ENCODE results near the gene LDLRAD4.

LDLRAD4 gene

GRCh38 chr18:13555192-13555591 is 336.6 kb downstream of the LDLRAD4 start:
- H3K4me3 ChIP-seq (ENCODE audit: low read depth in 1 of 2, low read length in 2 of 2), result no peak overlapping the region
- no peak overlapping the region for H3K27ac ChIP-seq (ENCODE audit: low read depth, low read length)
- H3K9me3 ChIP-seq (ENCODE audit: control insufficient read depth in 1 of 2, low read length in 2 of 2), result no peaks in the 10 kb centered on the region
- H3K4me1 ChIP-seq (ENCODE audit: control insufficient read depth in 1 of 2, insufficient read depth in 2 of 2, low read length in 2 of 2), result peaks cover 0 to 5% of the 10 kb centered on the region in 2 donors
- no peak overlapping the region for H3K9ac ChIP-seq (ENCODE audit: low read depth in 1 of 2, low read length in 2 of 2)
- H3K36me3 ChIP-seq (ENCODE audit: control insufficient read depth in 1 of 2, insufficient read depth in 2 of 2, low read length in 2 of 2), result no peaks in the 10 kb centered on the region
- H3K27me3 ChIP-seq (ENCODE audit: control insufficient read depth in 1 of 2, insufficient read depth in 2 of 2, low read length in 2 of 2), result no peaks in the 10 kb centered on the region

GRCh38 chr18:13555865-13556264 is 337.3 kb downstream of the LDLRAD4 start:
- Histone ChIP-seq H3K4me3 (ENCODE audit: low read depth in 1 of 2, low read length in 2 of 2) (no peak overlapping the region), H3K9ac (ENCODE audit: low read depth in 1 of 2, low read length in 2 of 2) (no peak overlapping the region), H3K36me3 (ENCODE audit: control insufficient read depth in 1 of 2, insufficient read depth in 2 of 2, low read length in 2 of 2) (no peaks in the 10 kb centered on the region), H3K4me1 (ENCODE audit: control insufficient read depth in 1 of 2, insufficient read depth in 2 of 2, low read length in 2 of 2) (peaks cover 0 to 5% of the 10 kb centered on the region in 2 donors), H3K9me3 (ENCODE audit: control insufficient read depth in 1 of 2, low read length in 2 of 2) (no peaks in the 10 kb centered on the region), H3K27me3 (ENCODE audit: control insufficient read depth in 1 of 2, insufficient read depth in 2 of 2, low read length in 2 of 2) (no peaks in the 10 kb centered on the region), H3K27ac (ENCODE audit: low read depth, low read length) (no peak overlapping the region)

GRCh38 chr18:13556502-13556901 is 337.9 kb downstream of the LDLRAD4 start:
- Histone ChIP-seq H3K9me3 (ENCODE audit: control insufficient read depth in 1 of 2, low read length in 2 of 2) (no peaks in the 10 kb centered on the region), H3K27ac (ENCODE audit: low read depth, low read length) (no peak overlapping the region)

DNA sequence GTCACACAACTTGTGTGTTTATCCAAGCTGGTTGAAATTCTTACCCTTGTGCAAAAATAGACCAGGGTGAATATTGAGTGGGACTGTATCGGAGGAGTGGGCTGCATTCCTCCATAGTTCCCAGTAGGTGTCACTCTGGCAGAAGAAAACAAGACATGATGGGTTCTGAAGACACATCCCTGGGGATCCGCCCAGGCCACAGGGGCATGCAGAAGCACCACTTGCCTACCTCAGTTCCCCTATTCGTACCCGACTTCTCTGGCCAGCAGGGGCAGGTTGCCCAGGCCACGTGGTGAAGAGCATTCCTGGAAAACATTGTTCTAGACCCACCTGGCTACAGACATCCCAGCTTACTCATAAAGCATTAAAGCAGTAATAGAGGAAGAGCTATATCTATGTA is 339.6 kb downstream of the LDLRAD4 start:
- H3K9ac ChIP-seq (ENCODE audit: low read depth in 1 of 2, low read length in 2 of 2), result no peak overlapping the region
- no peaks in the 10 kb centered on the region for H3K27me3 ChIP-seq (ENCODE audit: control insufficient read depth in 1 of 2, insufficient read depth in 2 of 2, low read length in 2 of 2)
- no peak overlapping the region for H3K4me3 ChIP-seq (ENCODE audit: low read depth in 1 of 2, low read length in 2 of 2)
- H3K4me1 ChIP-seq (ENCODE audit: control insufficient read depth in 1 of 2, insufficient read depth in 2 of 2, low read length in 2 of 2), result peaks cover 0 to 2% of the 10 kb centered on the region in 2 donors
- H3K36me3 ChIP-seq (ENCODE audit: control insufficient read depth in 1 of 2, insufficient read depth in 2 of 2, low read length in 2 of 2), result no peaks in the 10 kb centered on the region
- H3K9me3 ChIP-seq (ENCODE audit: control insufficient read depth in 1 of 2, low read length in 2 of 2), result no peaks in the 10 kb centered on the region
- no peak overlapping the region for H3K27ac ChIP-seq (ENCODE audit: low read depth, low read length)

More at GRCh38 chr18:13556502-13556901, 337.9 kb downstream of the LDLRAD4 start:
- no peaks in the 10 kb centered on the region for H3K27me3 ChIP-seq (ENCODE audit: control insufficient read depth in 1 of 2, insufficient read depth in 2 of 2, low read length in 2 of 2)
- no peak overlapping the region for H3K9ac ChIP-seq (ENCODE audit: low read depth in 1 of 2, low read length in 2 of 2)
- H3K4me1 ChIP-seq (ENCODE audit: control insufficient read depth in 1 of 2, insufficient read depth in 2 of 2, low read length in 2 of 2), result peaks cover 0 to 5% of the 10 kb centered on the region in 2 donors
- H3K4me3 ChIP-seq (ENCODE audit: low read depth in 1 of 2, low read length in 2 of 2), result no peak overlapping the region
- no peaks in the 10 kb centered on the region for H3K36me3 ChIP-seq (ENCODE audit: control insufficient read depth in 1 of 2, insufficient read depth in 2 of 2, low read length in 2 of 2)

DNA sequence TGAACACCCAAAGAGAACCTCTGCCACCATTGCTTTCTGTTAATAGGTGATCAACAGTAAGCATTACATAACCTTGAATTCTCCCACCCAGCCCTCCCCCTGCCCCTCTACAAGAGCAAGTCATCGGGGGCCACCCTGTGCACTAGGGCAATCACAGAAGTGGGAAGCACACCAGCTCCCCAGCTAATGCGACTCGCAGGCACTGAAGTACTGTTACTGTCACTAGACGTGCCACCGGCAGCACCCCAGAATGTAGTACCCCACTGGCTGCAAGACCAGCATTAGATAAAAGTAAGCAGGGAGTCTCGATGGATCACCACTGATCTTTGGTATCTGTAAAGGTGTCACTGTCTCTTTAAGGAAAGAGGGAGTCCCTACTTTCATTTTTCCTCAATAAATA is 340.2 kb downstream of the LDLRAD4 start:
- Histone ChIP-seq H3K36me3 (ENCODE audit: control insufficient read depth in 1 of 2, insufficient read depth in 2 of 2, low read length in 2 of 2) (no peaks in the 10 kb centered on the region), H3K9ac (ENCODE audit: low read depth in 1 of 2, low read length in 2 of 2) (no peak overlapping the region), H3K4me1 (ENCODE audit: control insufficient read depth in 1 of 2, insufficient read depth in 2 of 2, low read length in 2 of 2) (peaks cover 0 to 2% of the 10 kb centered on the region in 2 donors), H3K4me3 (ENCODE audit: low read depth in 1 of 2, low read length in 2 of 2) (no peak overlapping the region), H3K9me3 (ENCODE audit: control insufficient read depth in 1 of 2, low read length in 2 of 2) (no peaks in the 10 kb centered on the region), H3K27me3 (ENCODE audit: control insufficient read depth in 1 of 2, insufficient read depth in 2 of 2, low read length in 2 of 2) (no peaks in the 10 kb centered on the region), H3K27ac (ENCODE audit: low read depth, low read length) (no peak overlapping the region)

DNA sequence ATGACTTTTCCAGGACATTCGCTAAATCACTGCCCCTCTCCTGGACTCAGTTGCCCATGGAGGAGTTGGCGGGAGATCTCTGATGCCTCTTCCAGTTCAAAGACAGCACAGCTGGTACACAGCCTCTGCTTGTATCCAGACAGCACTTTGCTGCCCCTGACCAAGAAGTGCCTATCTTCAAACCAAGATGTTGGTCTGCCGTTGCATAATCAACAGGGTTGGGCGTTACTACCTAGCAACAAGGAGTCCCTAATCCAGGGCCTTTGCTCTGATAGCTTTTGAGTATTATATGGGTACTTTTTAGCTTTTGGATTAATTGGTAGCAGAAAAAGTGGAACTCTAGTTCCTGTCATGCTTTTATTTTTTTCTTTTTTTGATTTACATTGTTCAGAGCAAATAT is 341.2 kb downstream of the LDLRAD4 start:
- Histone ChIP-seq H3K9ac (ENCODE audit: low read depth in 1 of 2, low read length in 2 of 2) (no peak overlapping the region), H3K9me3 (ENCODE audit: control insufficient read depth in 1 of 2, low read length in 2 of 2) (no peaks in the 10 kb centered on the region), H3K27ac (ENCODE audit: low read depth, low read length) (no peak overlapping the region)

GRCh38 chr18:13560306-13560705 is 341.7 kb downstream of the LDLRAD4 start:
- H3K36me3 ChIP-seq (ENCODE audit: control insufficient read depth in 1 of 2, insufficient read depth in 2 of 2, low read length in 2 of 2), result no peaks in the 10 kb centered on the region
- no peak overlapping the region for H3K4me3 ChIP-seq (ENCODE audit: low read depth in 1 of 2, low read length in 2 of 2)
- H3K9ac ChIP-seq (ENCODE audit: low read depth in 1 of 2, low read length in 2 of 2), result no peak overlapping the region
- H3K27me3 ChIP-seq (ENCODE audit: control insufficient read depth in 1 of 2, insufficient read depth in 2 of 2, low read length in 2 of 2), result no peaks in the 10 kb centered on the region
- peaks cover 0 to 2% of the 10 kb centered on the region in 2 donors for H3K4me1 ChIP-seq (ENCODE audit: control insufficient read depth in 1 of 2, insufficient read depth in 2 of 2, low read length in 2 of 2)
- H3K9me3 ChIP-seq (ENCODE audit: control insufficient read depth in 1 of 2, low read length in 2 of 2), result no peaks in the 10 kb centered on the region
- H3K27ac ChIP-seq (ENCODE audit: low read depth, low read length), result no peak overlapping the region

More for the DNA sequence above, 341.2 kb downstream of the LDLRAD4 start:
- H3K27me3 ChIP-seq (ENCODE audit: control insufficient read depth in 1 of 2, insufficient read depth in 2 of 2, low read length in 2 of 2), result no peaks in the 10 kb centered on the region
- H3K4me3 ChIP-seq (ENCODE audit: low read depth in 1 of 2, low read length in 2 of 2), result no peak overlapping the region
- no peaks in the 10 kb centered on the region for H3K36me3 ChIP-seq (ENCODE audit: control insufficient read depth in 1 of 2, insufficient read depth in 2 of 2, low read length in 2 of 2)
- H3K4me1 ChIP-seq (ENCODE audit: control insufficient read depth in 1 of 2, insufficient read depth in 2 of 2, low read length in 2 of 2), result peaks cover 0 to 2% of the 10 kb centered on the region in 2 donors

GRCh38 chr18:13562494-13563029 is 344.0 kb downstream of the LDLRAD4 start:
- Histone ChIP-seq H3K9ac (ENCODE audit: low read depth in 1 of 2, low read length in 2 of 2) (no peak overlapping the region), H3K4me3 (ENCODE audit: low read depth in 1 of 2, low read length in 2 of 2) (no peak overlapping the region), H3K9me3 (ENCODE audit: control insufficient read depth in 1 of 2, low read length in 2 of 2) (no peaks in the 10 kb centered on the region), H3K4me1 (ENCODE audit: control insufficient read depth in 1 of 2, insufficient read depth in 2 of 2, low read length in 2 of 2) (peaks cover 0 to 8% of the 10 kb centered on the region in 2 donors), H3K27ac (ENCODE audit: low read depth, low read length) (no peak overlapping the region), H3K36me3 (ENCODE audit: control insufficient read depth in 1 of 2, insufficient read depth in 2 of 2, low read length in 2 of 2) (no peaks in the 10 kb centered on the region), H3K27me3 (ENCODE audit: control insufficient read depth in 1 of 2, insufficient read depth in 2 of 2, low read length in 2 of 2) (no peaks in the 10 kb centered on the region)

DNA sequence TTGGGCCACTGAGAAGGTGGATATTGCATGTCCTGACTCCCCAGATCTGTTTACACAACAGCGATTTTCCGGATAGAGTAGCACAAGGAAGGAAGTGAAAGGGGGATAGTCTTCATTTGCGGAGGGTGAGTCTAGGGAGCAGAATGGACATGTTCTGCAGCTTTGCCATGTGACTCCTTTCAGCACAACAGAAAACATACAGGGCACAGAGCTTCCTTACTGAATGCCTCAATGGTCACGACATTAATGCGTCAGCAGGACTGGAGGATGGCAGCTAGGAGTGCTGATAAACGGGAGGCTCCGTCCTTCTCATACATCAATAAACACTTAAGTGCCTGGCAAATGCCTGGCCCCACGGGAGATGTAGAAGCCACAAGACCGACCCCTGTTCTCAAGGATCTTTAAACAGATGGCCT is 344.8 kb downstream of the LDLRAD4 start:
- no peak overlapping the region for H3K9ac ChIP-seq (ENCODE audit: low read depth in 1 of 2, low read length in 2 of 2)
- no peaks in the 10 kb centered on the region for H3K9me3 ChIP-seq (ENCODE audit: control insufficient read depth in 1 of 2, low read length in 2 of 2)
- no peaks in the 10 kb centered on the region for H3K36me3 ChIP-seq (ENCODE audit: control insufficient read depth in 1 of 2, insufficient read depth in 2 of 2, low read length in 2 of 2)
- no peak overlapping the region for H3K4me3 ChIP-seq (ENCODE audit: low read depth in 1 of 2, low read length in 2 of 2)
- no peaks in the 10 kb centered on the region for H3K27me3 ChIP-seq (ENCODE audit: control insufficient read depth in 1 of 2, insufficient read depth in 2 of 2, low read length in 2 of 2)
- no peak overlapping the region for H3K27ac ChIP-seq (ENCODE audit: low read depth, low read length)
- peaks cover 0 to 8% of the 10 kb centered on the region in 2 donors for H3K4me1 ChIP-seq (ENCODE audit: control insufficient read depth in 1 of 2, insufficient read depth in 2 of 2, low read length in 2 of 2)

GRCh38 chr18:13564579-13564978 is 346.0 kb downstream of the LDLRAD4 start:
- Histone ChIP-seq H3K27ac (ENCODE audit: low read depth, low read length) (no peak overlapping the region), H3K4me1 (ENCODE audit: control insufficient read depth in 1 of 2, insufficient read depth in 2 of 2, low read length in 2 of 2) (peaks cover 0 to 9% of the 10 kb centered on the region in 2 donors), H3K4me3 (ENCODE audit: low read depth in 1 of 2, low read length in 2 of 2) (no peak overlapping the region), H3K9me3 (ENCODE audit: control insufficient read depth in 1 of 2, low read length in 2 of 2) (no peaks in the 10 kb centered on the region), H3K9ac (ENCODE audit: low read depth in 1 of 2, low read length in 2 of 2) (no peak overlapping the region), H3K36me3 (ENCODE audit: control insufficient read depth in 1 of 2, insufficient read depth in 2 of 2, low read length in 2 of 2) (no peaks in the 10 kb centered on the region), H3K27me3 (ENCODE audit: control insufficient read depth in 1 of 2, insufficient read depth in 2 of 2, low read length in 2 of 2) (no peaks in the 10 kb centered on the region)

DNA sequence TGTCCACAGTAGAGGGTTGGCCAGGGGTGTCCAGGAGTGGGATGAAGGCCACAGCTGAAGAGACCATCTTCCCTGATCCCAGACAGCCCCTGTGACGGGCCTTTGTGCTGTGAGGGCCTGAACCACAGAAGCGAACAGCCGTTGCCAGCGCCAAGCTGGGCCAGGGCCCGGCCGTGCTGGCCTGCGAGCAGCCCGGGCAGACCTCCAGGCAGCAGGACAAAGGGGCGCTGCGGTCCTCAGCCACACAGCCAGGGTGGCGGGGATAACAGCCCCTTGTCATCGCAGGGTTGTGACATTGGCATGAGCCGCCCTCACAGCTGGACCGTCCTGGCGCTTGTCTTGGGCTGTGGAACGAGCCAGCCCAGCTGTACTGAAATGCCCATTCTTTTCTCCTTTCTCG is 346.7 kb downstream of the LDLRAD4 start:
- H3K27me3 ChIP-seq (ENCODE audit: control insufficient read depth in 1 of 2, insufficient read depth in 2 of 2, low read length in 2 of 2), result no peaks in the 10 kb centered on the region
- H3K4me1 ChIP-seq (ENCODE audit: control insufficient read depth in 1 of 2, insufficient read depth in 2 of 2, low read length in 2 of 2), result peaks cover 0 to 9% of the 10 kb centered on the region in 2 donors
- no peak overlapping the region for H3K9ac ChIP-seq (ENCODE audit: low read depth in 1 of 2, low read length in 2 of 2)
- H3K27ac ChIP-seq (ENCODE audit: low read depth, low read length), result no peak overlapping the region
- H3K9me3 ChIP-seq (ENCODE audit: control insufficient read depth in 1 of 2, low read length in 2 of 2), result no peaks in the 10 kb centered on the region
- H3K36me3 ChIP-seq (ENCODE audit: control insufficient read depth in 1 of 2, insufficient read depth in 2 of 2, low read length in 2 of 2), result no peaks in the 10 kb centered on the region
- no peak overlapping the region for H3K4me3 ChIP-seq (ENCODE audit: low read depth in 1 of 2, low read length in 2 of 2)

Measured in duodenal mucosa (tissue), 2 donors.